ENCODE measurements around the gene SIGLEC15. TPM values are rescaled to one million over a fixed set of nuclear protein-coding genes. Genes with fewer than 3 reads are reported as not detected.
"Not testable (repeated sequence)": the region's sequence is repeated elsewhere in the genome, so short reads cannot be mapped to it uniquely, and the experiment has no call there.

The SIGLEC15 gene
- total and polyA plus RNA-seq, 12 donors, result 0.09 to 4.2 (median 0.31) TPM; not detected in 2

DNA sequence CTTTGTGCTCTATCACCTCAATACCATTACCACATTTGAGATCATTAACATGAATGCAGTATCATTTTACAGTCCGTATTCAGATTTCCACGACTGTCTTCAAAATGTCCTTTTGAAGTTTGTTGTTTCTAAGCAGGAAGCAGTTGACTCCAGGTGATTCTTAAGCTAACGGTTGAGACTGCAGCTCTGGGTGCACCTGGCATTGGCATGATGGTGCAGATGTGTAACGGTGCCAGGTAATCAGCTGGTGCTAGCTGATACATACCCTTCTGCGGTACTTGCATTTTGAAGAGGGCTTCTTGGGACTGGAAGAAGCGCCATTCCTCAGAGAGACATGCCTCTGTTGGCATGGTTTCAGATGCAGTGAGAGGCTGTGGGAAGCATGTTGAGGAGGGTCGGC, 19.5 kb downstream of the SIGLEC15 start:
- 78 to 89% (median 87%) methylated on average over 7 of the region's 7 CpGs for WGBS, 4 donors
- Histone ChIP-seq H3K27me3 (no peaks in the 10 kb centered on the region), H3K4me1 (replicated peaks in 1 of 2) (no peaks in the 10 kb centered on the region), H3K9me3 (replicated peaks in 1 of 3) (no peaks in the 10 kb centered on the region), H3K27ac (no peak overlapping the region), H3K36me3 (replicated peaks in 1 of 2) (peaks cover 0 to 8% of the 10 kb centered on the region in 2 donors), H3K4me3 (no peak overlapping the region)
- intact Hi-C loops (cut with DNase I), result no loop called here
- peak in 1 of 7 donors; percentile 36 for DNase-seq
- TF ChIP-seq, protein P1, sequence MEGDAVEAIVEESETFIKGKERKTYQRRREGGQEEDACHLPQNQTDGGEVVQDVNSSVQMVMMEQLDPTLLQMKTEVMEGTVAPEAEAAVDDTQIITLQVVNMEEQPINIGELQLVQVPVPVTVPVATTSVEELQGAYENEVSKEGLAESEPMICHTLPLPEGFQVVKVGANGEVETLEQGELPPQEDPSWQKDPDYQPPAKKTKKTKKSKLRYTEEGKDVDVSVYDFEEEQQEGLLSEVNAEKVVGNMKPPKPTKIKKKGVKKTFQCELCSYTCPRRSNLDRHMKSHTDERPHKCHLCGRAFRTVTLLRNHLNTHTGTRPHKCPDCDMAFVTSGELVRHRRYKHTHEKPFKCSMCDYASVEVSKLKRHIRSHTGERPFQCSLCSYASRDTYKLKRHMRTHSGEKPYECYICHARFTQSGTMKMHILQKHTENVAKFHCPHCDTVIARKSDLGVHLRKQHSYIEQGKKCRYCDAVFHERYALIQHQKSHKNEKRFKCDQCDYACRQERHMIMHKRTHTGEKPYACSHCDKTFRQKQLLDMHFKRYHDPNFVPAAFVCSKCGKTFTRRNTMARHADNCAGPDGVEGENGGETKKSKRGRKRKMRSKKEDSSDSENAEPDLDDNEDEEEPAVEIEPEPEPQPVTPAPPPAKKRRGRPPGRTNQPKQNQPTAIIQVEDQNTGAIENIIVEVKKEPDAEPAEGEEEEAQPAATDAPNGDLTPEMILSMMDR (IDR thresholded peaks at IDR 0.05), result no peak
- no peak for TF ChIP-seq POLR2A (IDR thresholded peaks at IDR 0.05)

DNA sequence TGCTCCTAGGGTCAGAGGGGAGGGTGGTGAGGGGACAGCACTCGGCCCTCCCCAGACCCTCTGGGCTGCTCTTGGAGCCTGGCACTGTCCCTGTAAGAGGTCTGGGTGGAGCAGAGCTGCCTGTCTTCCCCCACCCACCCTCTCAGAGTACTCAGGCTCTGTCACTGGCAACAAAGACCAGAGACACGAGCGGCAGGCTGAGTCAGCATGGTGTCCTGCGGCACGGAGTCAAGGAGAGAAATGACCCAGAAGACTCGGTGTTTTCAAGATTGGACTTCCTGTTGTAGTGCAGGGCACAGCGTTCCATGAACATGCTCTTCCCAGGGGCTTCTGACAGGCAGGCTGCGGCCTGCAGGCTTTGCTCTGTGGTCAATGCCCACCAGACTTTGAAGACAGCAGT, 19.9 kb downstream of the SIGLEC15 start:
- Histone ChIP-seq H3K9me3 (replicated peaks in 1 of 3) (no peaks in the 10 kb centered on the region), H3K4me3 (no peak overlapping the region), H3K4me1 (replicated peaks in 1 of 2) (no peaks in the 10 kb centered on the region), H3K27ac (no peak overlapping the region), H3K27me3 (no peaks in the 10 kb centered on the region), H3K36me3 (replicated peaks in 1 of 2) (peaks cover 0 to 9% of the 10 kb centered on the region in 2 donors)
- WGBS, 4 donors, result 76 to 87% (median 81%) methylated on average over 8 of the region's 8 CpGs
- peak in 1 of 7 donors; percentile 51 for DNase-seq
- intact Hi-C loops (cut with DNase I), result no loop called here
- TF ChIP-seq POLR2A (IDR thresholded peaks at IDR 0.05), result no peak
- TF ChIP-seq, protein P1 (IDR thresholded peaks at IDR 0.05), result no peak

GRCh38 chr18:45847119-45847518, 21.6 kb downstream of the SIGLEC15 start:
- WGBS, 4 donors, result 60 to 75% (median 62%) methylated on average over 3 of the region's 3 CpGs
- Histone ChIP-seq H3K27me3 (no peaks in the 10 kb centered on the region), H3K27ac (no peak overlapping the region), H3K9me3 (replicated peaks in 1 of 3) (no peaks in the 10 kb centered on the region), H3K4me3 (no peak overlapping the region), H3K4me1 (replicated peaks in 1 of 2) (no peaks in the 10 kb centered on the region), H3K36me3 (replicated peaks in 1 of 2) (peaks cover 0 to 9% of the 10 kb centered on the region in 2 donors)
- peak in 1 of 7 donors; percentile 21 for DNase-seq
- intact Hi-C loops (cut with DNase I), result no loop called here
- TF ChIP-seq POLR2A (IDR thresholded peaks at IDR 0.05), result no peak
- TF ChIP-seq, protein P1 (IDR thresholded peaks at IDR 0.05), result no peak

DNA sequence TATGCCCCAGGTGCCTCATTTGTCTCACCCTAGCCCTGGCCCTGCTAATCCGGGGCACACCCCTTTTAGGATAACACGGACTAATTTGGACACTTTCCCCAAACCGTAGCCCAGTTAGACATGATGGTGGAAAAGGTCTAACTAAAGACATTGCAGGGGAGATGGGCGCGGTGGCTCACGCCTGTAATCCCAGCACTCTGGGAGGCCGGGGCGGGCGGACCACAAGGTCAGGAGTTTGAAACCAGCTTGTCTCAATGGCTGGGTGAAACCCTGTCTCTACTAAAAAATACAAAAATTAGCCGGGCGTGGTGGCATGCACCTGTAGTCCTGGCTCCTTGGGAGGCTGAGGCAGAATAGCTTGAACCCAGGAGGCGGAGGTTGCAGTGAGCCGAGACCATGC, 23.2 kb downstream of the SIGLEC15 start:
- H3K4me3 ChIP-seq; H3K27ac ChIP-seq; H3K9me3 ChIP-seq (replicated peaks in 1 of 3); intact Hi-C loops (cut with DNase I); DNase-seq; H3K4me1 ChIP-seq (replicated peaks in 1 of 2); H3K27me3 ChIP-seq: not testable (repeated sequence)
- 95 to 99% (median 98%) methylated on average over 13 of the region's 13 CpGs for WGBS, 4 donors
- peaks cover 0 to 19% of the 10 kb centered on the region in 2 donors for H3K36me3 ChIP-seq (replicated peaks in 1 of 2)

- no peaks in the 10 kb centered on the region for H3K9me3 ChIP-seq (replicated peaks in 1 of 3)
- WGBS, 4 donors, result 90 to 95% (median 94%) methylated on average over 7 of the region's 7 CpGs
- intact Hi-C loops (cut with DNase I), result no loop called here
Measured at GRCh38 chr18:45849529-45849928, 24.1 kb downstream of the SIGLEC15 start.

More at GRCh38 chr18:45849529-45849928, 24.1 kb downstream of the SIGLEC15 start:
- DNase-seq, result no peak
- no peaks in the 10 kb centered on the region for H3K27me3 ChIP-seq
- TF ChIP-seq, protein P1 (IDR thresholded peaks at IDR 0.05), result no peak
- no peak for TF ChIP-seq POLR2A (IDR thresholded peaks at IDR 0.05)
- no peak overlapping the region for H3K4me3 ChIP-seq
- H3K27ac ChIP-seq, result no peak overlapping the region
- no peaks in the 10 kb centered on the region for H3K4me1 ChIP-seq (replicated peaks in 1 of 2)
- peaks cover 0 to 28% of the 10 kb centered on the region in 2 donors for H3K36me3 ChIP-seq (replicated peaks in 1 of 2)
